Activated T-cell treated with anti-CD3 and anti-CD28 coated beads for 4 hours (primary cell): ENCODE data around the gene RHOA.
A peak's percentile ranks its signal among the peaks of the same experiment; 100 is the strongest.
"Not testable (repeated sequence)": the region's sequence is repeated elsewhere in the genome, so short reads cannot be mapped to it uniquely, and the experiment has no call there.

ENCODE experiments used
- DNase-seq: peaks from one replicate; pipeline ENCODE4 v3.0.0-alpha.2; 2020

The RHOA gene

DNA sequence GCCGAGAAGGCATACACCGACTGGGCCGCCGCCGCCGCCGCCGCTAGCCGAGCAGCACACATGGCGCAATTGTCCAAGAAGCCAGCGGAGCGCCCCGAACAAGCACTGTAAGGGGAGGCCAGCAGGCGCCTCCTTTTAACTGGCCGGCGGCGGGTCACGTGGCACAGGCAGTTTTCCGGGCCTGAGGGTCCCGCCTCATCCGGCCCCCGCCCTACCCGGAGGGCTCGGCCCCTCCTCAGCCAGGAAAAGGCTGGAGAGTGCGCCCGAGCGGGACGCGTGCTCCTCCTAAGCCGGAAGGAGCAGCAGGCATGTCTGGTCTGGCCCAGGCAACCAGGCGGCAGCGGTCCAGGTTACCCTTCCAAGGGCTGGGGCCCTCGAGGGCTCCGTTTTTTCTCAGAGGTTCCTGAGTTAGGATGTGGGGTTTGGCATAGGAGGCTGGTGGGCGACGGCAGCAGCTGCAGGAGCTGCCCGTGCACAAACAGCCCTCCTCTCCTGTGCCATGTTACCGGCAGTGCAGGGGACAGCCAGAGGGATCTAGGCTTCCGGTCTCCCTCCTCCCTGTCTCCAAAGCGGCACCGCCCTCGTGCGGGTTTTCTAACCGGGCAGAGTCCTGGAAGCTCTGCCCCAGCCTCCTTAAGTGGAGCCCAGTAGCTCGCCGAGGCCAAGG, 53.4 kb downstream of the RHOA start, which contains the start of gene GPX1:
Gene GPX1 (minus strand): TSS at position 137 of the 667 bp plus-strand sequence. CDS start 75 bp downstream, at position 62.
- peak; percentile 33 for DNase-seq

DNA sequence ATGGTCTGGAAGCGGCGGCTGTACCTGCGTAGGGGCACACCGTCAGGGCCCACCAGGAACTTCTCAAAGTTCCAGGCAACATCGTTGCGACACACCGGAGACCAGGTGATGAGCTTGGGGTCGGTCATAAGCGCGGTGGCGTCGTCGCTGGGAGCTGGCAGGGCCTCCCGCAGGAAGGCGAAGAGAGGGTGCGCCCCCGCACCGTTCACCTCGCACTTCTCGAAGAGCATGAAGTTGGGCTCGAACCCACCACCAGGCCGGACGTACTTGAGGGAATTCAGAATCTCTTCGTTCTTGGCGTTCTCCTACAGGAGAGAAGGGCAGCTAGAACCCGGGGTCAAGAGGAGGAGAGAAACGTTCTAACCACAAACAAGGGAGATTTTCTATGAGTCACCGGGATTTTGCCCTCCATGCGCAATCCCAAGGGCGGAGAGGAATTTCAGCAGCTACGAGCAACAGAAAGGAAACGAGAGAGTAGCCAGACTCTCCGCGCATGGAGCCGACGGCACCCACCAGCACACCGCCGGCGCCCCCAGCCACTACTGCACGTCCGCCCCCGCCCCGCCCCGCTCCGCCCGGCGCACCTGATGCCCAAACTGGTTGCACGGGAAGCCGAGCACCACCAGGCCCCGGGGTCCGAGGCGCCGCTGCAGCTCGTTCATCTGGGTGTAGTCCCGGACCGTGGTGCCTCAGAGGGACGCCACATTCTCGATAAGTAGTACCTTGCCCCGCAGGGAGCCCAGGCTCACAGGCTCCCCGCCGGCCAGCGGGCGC, 54.1 kb downstream of the RHOA start:
- peak; percentile 40 for DNase-seq

DNA sequence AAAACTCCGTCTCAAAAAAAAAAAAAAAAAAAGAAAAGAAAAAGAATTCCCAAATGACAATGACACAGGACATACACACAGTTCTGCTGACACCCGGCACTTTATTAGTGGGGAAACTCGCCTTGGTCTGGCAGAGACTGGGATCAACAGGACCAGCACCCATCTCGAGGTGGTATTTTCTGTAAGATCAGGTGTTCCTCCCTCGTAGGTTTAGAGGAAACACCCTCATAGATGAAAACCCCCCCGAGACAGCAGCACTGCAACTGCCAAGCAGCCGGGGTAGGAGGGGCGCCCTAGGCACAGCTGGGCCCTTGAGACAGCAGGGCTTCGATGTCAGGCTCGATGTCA, 54.7 kb downstream of the RHOA start:
- DNase-seq, result not testable (repeated sequence)

DNA sequence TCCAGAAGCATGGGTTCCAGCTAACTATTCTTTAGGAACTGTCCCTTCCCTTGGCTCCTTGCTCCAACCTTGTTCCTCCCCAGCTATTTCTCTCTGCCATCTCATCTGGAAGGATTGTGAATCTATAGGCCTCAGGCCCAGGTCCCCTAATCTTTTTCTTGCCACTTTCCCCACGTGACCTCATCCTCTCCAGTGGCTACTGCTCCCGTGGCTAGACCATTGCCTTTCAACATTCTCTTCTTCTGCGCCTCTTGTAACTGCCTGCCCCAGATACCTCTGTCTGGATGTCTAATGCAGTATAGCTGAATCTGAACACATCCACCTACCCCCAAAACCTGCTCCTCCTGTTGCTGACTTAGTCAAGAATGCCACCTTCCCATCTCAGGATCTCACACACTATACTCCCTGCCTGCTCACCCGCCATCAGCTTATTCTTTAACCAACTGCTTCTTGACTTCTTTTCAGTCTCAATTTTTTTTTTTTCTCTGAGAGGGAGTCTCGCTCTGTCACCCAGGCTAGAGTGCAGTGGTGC, 58.8 kb downstream of the RHOA start:
- DNase-seq, result no peak

DNA sequence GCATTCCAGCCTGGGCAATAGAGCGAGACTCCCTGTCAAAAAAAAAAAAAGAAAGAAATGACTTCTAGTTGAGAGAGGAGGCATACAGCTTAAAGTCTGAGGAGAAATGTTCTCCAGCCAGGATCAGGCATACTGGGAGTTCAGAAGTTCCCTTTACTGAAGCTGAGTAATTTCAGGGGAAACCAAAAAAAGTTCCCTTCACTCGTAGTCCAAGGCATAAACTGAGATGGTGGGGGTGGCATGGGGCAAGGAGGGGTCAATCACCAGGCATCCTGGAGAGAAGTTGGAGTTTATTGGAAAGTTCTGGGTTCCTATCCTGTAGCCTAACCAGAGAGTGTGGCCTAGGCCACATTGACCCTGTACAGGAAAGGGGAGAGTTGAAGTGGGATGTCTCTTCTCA, 59.5 kb downstream of the RHOA start:
- DNase-seq, result no peak

DNA sequence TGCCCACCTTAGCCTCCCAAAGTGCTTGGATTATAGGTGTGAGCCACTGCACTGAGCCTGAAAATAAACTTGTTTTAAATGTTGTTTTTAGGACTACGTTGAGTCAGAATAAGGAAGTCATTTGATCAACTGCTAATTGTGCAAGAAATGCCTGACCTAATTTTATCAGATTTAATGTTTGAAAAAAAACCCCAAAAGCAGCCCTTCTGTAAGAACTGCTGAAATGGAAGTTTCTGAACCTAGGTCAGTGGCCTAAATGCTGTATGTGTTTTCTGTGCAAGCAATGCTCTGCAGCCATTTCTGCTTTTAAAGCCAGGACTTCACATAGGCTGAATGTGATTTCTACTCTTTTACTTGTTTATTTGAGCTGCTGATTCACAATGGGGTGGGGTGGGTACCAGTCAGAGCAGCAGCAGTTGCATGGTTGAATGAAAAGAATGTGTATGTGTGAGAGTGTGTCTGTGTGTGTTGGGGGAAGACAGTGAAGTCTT, 60.2 kb downstream of the RHOA start:
- DNase-seq, result no peak

DNA sequence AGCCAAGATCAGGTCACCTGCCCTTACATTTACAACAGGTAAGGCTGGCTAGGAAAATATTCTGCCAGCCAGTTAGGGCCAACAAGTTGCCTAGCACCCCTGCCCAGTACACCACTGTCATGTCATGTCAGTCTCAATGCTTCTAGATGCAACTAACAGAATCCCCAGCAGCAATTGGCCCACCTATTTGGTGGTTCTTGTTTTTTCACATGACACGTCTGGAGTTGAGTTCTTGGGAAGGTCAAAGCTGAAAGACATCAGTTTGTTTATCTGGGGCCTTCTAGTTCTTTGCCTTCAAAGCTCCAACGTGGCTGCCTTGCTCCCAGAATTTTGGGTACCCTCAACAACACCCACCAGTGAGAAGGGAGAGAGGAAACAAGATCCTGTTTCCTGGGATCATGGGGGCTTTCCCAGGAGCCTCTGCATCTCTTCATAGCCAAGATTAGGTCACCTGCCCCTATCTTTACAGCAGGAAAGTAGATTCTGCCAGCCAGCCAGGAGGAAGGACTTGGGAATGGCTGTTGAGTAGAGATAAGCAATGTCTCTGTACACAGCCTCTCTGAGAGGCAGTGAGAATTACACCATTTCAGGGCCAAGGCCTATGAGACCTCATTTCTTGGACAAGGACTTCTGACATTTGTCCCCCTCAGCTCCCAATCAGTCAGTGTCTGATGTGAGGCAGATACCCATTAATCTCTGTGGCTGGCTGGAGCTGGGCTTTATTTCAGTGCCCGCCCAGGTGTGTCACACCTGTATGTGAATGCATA, 62.2 kb downstream of the RHOA start:
- DNase-seq, result no peak

DNA sequence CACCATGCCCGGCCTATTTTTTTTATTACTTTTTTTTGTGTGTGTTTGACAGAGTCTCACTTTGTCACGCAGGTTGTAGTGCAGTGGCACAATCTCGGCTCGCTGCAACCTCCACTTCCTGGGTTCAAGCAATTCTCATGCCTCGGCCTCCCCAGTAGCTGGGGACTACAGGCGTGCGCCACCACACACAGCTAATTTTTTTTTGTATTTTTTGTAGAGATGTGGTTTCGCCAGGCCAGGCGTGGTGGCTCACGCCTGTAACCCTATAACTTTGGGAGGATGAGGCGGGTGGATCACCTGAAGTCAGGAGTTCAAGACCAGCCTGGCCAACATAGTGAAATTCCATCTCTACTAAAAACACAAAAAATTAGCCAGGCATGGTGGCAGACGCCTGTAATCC, 63.4 kb downstream of the RHOA start:
- not testable (repeated sequence) for DNase-seq

DNA sequence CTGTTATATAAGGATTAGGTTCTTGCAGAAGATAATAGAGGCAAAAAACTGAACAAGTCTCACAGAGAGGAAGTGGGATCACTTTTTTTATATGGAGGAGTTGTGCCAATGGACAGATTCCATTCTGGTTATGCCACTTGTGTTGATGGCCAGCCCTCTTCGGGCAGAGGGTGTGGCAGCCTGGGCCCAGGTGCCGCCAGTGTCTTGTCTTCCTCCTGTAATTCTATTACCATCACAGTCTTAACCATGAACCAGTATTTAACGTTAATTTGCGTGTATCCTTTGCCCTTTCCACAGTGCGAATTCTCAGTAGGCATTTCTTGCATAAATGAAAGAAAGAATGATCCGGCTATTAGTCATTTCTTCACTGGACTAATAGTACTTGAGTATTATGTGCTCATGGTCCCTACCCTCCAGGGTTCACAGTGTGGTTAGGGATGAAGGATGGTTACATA, 65.0 kb downstream of the RHOA start:
- DNase-seq, result no peak

DNA sequence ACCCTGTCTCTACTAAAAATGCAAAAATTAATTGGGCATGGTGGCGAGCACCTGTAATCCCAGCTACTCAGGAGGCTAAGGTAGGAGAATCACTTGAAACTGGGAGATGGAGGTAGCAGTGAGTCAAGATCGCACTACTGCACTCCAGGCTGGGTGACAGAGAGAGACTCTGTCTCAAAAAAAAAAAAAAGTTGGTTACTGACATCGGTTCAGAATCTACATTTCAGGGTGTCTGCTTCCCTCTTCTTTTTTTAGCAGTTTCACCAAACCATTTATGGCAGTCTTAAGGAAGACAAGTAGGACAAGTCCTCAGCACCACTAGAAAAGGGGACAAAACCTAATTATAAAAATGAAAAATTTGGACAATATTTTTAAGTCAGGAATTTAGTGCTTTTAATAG, 68.6 kb downstream of the RHOA start:
- no peak for DNase-seq

DNA sequence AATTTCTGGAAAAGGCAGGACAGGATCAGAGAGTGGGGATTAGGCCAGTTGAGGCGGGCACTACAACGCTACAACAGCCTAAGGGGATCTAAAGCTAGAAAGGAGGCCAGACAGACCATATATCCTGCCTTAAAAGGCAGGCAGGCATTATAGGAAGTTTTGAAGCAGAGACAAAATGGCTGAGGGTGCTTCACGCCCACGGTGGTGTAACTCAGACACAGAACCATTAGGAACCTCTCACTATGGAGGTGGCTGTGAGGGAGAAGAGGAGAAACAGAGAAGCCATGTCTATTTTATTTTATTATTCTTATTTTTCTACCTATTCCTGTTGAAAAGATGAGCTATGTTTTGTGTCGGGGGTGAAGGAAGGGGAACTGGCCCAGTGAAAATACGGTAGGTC, 69.8 kb downstream of the RHOA start:
- no peak for DNase-seq

DNA sequence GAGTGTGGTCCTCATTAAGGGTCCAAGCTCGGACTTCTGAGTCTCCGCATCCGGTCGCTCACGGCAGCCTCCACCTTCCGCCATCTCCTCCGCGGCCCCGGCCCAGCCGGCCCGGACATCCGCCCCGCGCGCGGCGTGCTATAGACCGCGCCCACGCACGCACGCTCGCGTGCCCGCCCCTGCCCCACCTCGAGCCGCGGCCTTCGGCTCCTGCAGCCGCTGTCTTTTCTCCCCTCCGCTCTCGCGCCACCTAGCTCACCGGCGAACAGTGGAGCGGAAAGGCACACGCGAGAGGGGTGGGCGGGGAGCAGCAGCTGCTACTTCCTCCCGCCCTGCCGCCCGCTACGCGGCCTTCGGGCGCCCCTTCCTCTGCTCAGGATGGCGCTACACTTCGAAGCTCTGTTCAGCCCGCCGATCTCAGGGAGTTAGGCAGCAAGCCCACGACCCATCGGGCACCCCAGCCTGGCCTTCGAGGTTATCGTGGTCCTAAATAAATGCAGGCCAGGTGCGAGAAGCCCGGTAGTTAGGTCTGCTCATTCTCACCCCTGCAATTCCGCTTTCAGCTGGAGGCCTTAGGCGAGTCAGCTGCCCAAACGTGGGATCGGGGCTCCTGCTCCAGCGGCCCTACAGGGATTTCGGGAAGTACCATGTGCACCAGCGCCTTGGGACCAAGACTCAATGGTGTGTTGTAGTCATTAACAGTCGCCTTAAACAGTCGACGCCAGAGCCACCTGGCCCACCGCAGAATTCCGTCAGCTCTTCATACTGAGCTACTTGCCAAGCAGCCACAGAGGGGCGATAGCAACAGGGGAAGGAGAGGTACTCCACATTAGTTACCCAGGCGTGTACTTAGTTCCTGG, 71.6 kb downstream of the RHOA start, which contains the start of gene USP4:
Gene USP4 (minus strand): TSS at position 113 of the 860 bp plus-strand sequence. CDS start 29 bp downstream, at position 84.
- DNase-seq, result peak; percentile 84

DNA sequence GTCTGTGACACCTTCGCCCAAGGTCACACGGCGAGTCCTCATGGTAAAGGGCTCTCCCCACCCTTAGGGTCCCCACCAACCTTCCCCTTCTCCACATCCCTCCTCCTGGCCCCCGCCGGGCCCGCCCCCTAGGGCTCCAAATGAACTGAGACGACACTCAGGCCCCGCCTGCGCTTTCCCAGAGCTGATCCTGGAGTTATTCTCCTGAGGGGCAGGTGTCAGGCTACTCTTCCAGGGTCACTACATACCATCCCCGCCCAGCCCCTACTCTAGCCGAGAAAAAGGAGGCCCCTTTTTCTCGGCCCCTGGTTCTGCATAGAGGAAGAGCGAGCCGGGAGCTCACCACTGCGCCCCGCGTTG, 72.2 kb downstream of the RHOA start:
- DNase-seq, result peak; percentile 17

DNA sequence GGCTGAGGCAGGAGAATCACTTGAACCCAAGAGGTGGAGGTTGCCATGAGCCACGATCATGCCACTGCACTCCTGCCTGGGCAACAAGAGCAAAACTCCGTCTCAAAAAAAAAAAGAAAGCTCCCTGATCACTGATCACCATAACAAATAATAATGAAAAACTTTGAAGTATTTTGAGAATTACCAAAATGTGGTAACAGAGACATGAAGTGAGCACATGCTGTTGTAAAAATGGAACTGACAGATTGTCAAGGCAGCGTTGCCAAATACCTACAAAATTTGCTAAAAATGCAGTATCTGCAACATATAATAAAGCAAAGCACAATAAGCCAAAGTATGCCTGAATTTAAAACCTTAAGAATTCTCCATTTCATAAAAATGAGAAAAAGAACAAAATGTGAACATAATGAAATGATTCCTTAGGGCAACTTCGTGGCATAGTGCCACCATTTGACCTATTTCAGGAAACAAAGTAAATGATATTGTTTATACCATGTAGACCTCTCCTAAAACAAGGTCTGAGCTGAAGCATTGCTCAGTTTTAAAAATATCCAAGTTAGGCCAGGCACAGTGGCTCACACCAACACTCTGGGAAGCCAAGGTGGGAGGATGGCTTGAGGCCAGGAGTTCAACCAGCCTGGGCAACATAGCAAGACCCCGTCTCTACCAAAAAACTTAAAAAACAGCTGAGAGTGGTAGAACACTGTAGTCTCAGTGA, 77.7 kb downstream of the RHOA start:
- no peak for DNase-seq

DNA sequence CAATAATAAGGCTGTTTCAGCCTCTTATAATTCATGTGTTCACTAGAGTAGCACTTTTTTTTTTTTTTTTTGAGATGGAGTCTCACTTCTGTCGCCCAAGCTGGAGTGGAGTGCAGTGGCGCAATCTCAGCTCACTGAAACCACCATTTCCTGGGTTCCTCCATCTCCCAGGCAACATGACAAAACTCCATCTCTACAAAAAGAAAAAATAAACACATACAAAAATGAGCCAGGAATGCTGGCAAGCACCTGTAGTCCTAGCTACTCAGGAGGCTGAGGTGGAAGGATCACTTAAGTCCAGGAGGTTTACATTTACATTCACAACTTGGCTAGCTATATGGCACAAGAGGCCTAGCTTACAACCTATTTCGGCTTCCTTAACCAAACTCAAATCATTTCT, 78.7 kb downstream of the RHOA start:
- no peak for DNase-seq

DNA sequence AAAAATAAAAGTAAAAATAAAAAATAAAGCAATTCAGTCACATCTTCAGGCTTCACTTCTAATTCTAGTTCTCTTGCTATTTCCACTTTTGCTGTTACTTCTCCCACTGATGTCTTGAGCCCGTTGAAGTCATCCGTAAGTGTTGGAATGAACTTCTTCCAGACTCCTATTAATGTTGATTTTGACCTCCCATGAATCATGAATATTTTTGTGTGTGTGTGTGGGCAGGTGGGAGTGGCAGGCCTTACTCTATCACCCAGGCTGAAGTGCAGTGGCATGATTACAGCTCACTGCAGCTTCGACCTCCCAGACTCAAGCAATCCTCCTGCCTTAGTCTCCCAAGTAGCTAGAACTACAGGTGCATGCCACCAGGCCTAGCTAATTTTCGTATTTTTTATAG, 82.6 kb downstream of the RHOA start:
- no peak for DNase-seq

DNA sequence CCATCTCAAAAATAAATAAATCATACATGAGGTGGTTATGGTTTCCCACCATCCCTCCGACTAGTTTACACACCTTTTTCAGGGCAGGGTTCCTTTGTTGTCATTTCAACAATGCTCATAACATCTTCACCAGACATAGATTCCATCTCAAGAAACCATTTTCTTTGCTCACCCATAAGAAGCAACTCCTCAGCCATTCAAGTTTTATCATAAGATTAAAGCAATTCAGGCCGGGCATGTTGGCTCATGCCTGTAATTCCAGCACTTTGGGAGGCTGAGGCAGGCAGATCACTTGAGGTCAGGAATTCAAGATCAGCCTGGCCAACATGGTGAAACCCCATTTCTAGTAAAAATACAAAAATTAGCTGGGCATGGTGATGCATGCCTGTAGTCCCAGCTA, 83.4 kb downstream of the RHOA start:
- not testable (repeated sequence) for DNase-seq

DNA sequence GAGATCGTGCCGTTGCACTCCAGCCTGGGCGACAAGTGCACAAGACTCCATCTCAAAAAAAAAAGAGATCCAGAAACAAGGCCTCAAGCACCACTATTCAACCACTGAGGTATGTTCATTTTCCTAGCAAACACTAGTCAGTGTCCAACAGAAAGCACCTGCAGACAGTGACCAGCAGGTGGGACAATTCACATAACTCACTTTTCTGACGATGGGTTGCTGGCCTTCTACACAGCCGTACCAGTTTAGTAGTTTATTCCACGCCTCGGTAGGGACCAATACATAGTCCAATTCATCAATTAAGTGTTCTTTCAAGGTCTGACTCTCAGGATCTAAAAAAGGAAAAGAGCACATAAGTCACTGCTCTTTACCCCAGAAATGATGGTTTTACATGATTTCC, 84.3 kb downstream of the RHOA start:
- no peak for DNase-seq

DNA sequence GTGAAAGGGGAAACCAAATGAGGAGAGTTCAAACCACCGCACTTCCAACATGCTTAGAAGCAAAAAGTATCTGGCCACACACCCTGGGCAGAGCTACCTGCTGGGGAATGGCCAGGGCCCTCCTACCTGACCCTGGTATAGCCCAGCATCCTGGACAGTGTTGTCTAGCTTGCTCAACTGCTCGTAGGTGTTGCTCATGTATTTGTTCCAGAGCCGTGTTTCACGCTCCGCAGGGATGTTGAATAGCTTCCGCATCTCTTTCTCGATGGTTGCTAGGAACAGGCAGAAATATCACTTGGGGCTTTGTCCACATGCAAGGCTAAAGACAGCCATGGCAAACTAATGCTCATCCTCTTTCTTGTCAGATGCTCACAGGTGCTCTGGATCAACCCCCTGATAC, 87.0 kb downstream of the RHOA start:
- no peak for DNase-seq

DNA sequence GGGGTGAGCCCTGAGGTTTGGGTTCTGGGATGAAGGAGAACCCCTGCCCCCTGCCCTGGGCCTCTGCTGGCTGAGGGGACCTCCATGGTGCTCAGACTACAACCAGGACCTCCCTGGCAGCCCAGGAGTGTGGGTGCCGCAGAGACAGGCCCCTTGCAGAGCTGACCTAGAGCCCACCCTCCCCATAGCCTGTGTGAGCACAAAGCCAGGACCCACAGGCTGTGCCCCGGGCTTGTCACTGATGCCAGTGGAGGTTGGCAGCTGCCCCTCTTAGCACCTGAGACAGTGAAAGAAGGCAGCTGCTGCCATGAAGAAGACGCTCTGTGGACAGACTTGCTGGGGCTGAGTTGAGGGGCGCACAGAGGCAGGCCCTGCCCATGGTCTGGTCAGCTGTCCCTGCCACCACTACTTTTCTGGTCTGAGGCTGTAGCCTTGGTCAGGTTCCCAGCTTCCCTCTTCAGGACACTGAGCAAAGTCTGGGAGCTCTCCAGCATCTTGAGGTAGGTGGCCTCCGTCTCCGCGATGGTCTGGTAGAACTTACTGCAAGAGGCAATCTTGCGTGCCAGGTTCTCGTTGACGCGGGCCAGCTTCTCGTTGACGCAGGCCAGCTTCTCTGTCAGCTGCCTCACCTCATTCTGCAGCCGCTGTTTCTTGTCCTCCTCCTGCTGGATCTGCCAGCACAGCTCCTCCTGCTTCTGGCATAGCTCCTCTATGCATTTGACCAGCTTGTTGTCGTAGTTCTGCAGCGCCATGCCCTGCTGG, 94.9 kb downstream of the RHOA start:
- no peak for DNase-seq
